ENCODE results near the gene ATG9B. TPM values are rescaled to one million over a fixed set of nuclear protein-coding genes. Genes with fewer than 3 reads are reported as not detected.

The ATG9B gene
- total RNA-seq, 4 donors from 2014 or later = 0.15 to 0.31 TPM; not detected in 2

GRCh38 chr7:151047976-151048815 is 23.9 kb upstream of the ATG9B start, which contains the start of gene ASIC3:
Gene ASIC3 (plus strand): TSS chr7:151048531. CDS start chr7:151048886, 355 bp downstream.
- H3K27ac ChIP-seq = no peak within 1 kb of the TSS

DNA sequence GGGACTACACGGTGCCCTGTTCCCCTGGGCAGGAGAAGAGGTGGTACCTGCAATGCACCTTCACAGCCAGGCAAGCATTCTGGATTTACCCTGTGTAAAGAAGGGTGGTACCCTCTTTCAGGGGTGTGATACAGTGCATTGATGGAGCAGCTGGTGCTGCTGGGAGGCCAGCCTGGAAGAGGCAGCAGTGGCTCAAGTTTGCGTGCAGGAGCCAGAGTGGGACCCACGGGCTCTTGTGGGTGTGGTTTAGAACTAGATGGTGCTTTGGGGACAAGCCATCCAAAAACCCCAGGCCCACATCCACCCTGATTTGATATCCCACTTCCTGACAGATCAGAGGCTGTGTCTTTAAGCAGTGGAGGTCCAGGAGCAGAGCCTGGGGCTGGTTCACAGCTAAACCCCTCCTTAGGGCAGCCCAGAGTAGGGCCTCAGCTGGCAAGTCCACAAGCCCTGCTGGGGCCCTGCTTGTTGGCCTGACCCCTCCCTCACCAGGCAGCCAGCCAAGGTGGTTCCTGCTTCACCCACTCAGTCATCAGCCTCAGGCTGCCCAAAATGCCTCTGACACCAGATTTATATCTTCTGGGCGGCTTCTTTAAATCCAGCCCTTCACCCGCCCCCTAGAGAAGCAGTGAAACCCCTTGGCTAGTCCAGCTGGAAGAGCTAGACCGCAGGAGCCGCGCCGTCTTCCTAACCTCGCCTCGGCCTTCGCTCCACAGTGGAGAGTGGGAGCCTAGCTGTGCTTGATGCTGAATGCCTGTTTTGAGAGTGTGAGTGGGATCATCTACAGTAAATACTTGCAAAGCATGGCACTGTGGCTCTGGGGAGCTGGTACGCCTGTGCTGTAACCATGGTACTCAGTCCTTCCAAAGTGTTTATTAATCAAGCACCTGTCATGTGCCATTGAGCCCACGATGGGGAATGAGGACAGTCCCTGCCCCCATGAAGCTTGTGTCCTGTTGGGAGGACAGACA is 22.6 kb upstream of the ATG9B start:
- no peak for ATAC-seq
- Histone ChIP-seq H3K27ac (no peak overlapping the region), H3K4me1 (peaks cover 0 to 27% (median 13%) of the 10 kb centered on the region in 3 donors), H3K9me3 (no peaks in the 10 kb centered on the region), H3K36me3 (peaks cover 0 to 49% of the 10 kb centered on the region in 2 donors), H3K4me3 (no peak overlapping the region), H3K27me3 (peaks cover 7% of the 10 kb centered on the region)
- no peak for TF ChIP-seq EP300 (IDR thresholded peaks at IDR 0.05)
- no peak for TF ChIP-seq POLR2AphosphoS5 (IDR thresholded peaks at IDR 0.05)
- TF ChIP-seq POLR2A (IDR thresholded peaks at IDR 0.05) = no peak
- TF ChIP-seq, protein P1, sequence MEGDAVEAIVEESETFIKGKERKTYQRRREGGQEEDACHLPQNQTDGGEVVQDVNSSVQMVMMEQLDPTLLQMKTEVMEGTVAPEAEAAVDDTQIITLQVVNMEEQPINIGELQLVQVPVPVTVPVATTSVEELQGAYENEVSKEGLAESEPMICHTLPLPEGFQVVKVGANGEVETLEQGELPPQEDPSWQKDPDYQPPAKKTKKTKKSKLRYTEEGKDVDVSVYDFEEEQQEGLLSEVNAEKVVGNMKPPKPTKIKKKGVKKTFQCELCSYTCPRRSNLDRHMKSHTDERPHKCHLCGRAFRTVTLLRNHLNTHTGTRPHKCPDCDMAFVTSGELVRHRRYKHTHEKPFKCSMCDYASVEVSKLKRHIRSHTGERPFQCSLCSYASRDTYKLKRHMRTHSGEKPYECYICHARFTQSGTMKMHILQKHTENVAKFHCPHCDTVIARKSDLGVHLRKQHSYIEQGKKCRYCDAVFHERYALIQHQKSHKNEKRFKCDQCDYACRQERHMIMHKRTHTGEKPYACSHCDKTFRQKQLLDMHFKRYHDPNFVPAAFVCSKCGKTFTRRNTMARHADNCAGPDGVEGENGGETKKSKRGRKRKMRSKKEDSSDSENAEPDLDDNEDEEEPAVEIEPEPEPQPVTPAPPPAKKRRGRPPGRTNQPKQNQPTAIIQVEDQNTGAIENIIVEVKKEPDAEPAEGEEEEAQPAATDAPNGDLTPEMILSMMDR (IDR thresholded peaks at IDR 0.05) = no peak
- WGBS, 2 donors (ENCODE audit: low coverage in 1 of 2) = 33 to 37% methylated on average over 2 to 3 of the region's 14 CpGs

More at GRCh38 chr7:151047976-151048815, 23.9 kb upstream of the ATG9B start, which contains the start of gene ASIC3:
- Histone ChIP-seq H3K36me3 (peaks cover 0 to 39% of the 10 kb centered on the region in 2 donors), H3K4me1 (peaks cover 0 to 27% (median 13%) of the 10 kb centered on the region in 3 donors), H3K27me3 (peaks cover 7% of the 10 kb centered on the region), H3K4me3 (no peak within 1 kb of the TSS), H3K9me3 (no peaks in the 10 kb centered on the region)
- WGBS, 2 donors (ENCODE audit: low coverage in 1 of 2) = 69 to 88% methylated on average over 5 to 7 of the region's 22 CpGs
- no peak for TF ChIP-seq POLR2AphosphoS5 (IDR thresholded peaks at IDR 0.05)
- TF ChIP-seq EP300 (IDR thresholded peaks at IDR 0.05) = no peak
- TF ChIP-seq POLR2A (IDR thresholded peaks at IDR 0.05) = no peak
- TF ChIP-seq, protein P1 (IDR thresholded peaks at IDR 0.05) = no peak
- no peak for ATAC-seq

- 76 to 90% methylated on average over 2 to 4 of the region's 9 CpGs for WGBS, 2 donors (ENCODE audit: low coverage in 1 of 2)
- ATAC-seq = no peak
Measured at GRCh38 chr7:151045967-151046366, 21.7 kb upstream of the ATG9B start.

DNA sequence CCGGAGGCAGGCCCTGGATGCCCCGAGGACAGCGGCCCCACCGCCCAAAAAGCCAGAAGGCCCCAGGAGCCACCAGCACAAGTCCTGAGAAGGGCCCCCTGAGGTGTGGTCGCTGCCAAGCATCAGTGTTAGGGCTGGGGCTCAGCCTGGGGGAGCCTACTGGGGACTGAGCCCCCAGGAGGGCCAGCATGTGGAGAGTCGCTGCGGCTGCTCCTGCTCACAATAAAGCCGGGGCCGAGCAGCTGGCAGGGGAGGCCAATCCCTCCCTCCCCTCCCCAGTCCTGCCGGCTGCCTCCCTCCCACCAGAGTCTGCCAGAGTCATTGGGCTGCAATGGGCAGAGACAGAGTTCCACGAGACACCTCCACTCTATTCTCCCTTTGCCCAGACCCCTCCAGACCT is 21.0 kb upstream of the ATG9B start:
- Histone ChIP-seq H3K4me1 (peaks cover 0 to 14% (median 5%) of the 10 kb centered on the region in 3 donors), H3K36me3 (peaks cover 0 to 60% of the 10 kb centered on the region in 2 donors), H3K27ac (no peak overlapping the region), H3K4me3 (no peak overlapping the region), H3K9me3 (no peaks in the 10 kb centered on the region), H3K27me3 (no peaks in the 10 kb centered on the region)
- WGBS, 2 donors (ENCODE audit: low coverage in 1 of 2) = no CpG with 5 or more reads among the region's 11 CpGs
- ATAC-seq = no peak
- no peak for TF ChIP-seq POLR2AphosphoS5 (IDR thresholded peaks at IDR 0.05)
- no peak for TF ChIP-seq EP300 (IDR thresholded peaks at IDR 0.05)
- TF ChIP-seq POLR2A (IDR thresholded peaks at IDR 0.05) = no peak
- TF ChIP-seq, protein P1 (IDR thresholded peaks at IDR 0.05) = no peak

More at GRCh38 chr7:151045967-151046366, 21.7 kb upstream of the ATG9B start:
- peaks cover 0 to 19% (median 7%) of the 10 kb centered on the region in 3 donors for H3K4me1 ChIP-seq
- TF ChIP-seq EP300 (IDR thresholded peaks at IDR 0.05) (no peak), POLR2AphosphoS5 (IDR thresholded peaks at IDR 0.05) (no peak), POLR2A (IDR thresholded peaks at IDR 0.05) (no peak)
- TF ChIP-seq, protein P1 (IDR thresholded peaks at IDR 0.05) = no peak
- no peak overlapping the region for H3K27ac ChIP-seq
- H3K9me3 ChIP-seq = no peaks in the 10 kb centered on the region
- no peak overlapping the region for H3K4me3 ChIP-seq
- H3K36me3 ChIP-seq = peaks cover 0 to 55% of the 10 kb centered on the region in 2 donors
- H3K27me3 ChIP-seq = peaks cover 5% of the 10 kb centered on the region

Measured in gastroesophageal sphincter (tissue), 4 donors.